ENCODE data around the gene NHSL2.
"Not testable (repeated sequence)": the region's sequence is repeated elsewhere in the genome, so short reads cannot be mapped to it uniquely, and the experiment has no call there.

Gene NHSL2

DNA sequence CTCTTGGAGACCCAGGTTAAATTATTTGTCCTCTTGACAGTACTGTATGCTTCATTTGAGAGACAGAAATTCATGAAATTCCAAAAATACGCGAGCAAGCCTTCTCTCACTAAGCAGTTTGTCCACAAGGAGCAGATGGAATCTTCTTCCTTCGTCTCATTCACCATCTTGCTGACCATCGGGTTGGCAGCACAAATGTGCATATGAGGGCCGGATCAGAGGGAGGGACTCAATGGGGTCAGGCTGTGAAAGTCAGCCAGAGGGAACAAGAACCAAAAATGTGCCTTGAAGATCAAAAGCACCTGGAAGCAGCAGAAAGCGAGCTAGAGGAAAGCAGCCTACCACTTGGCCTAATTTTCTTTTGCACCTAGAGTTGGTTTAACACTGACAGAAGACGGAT is 16.4 kb downstream of the NHSL2 start:
- no peak for DNase-seq

DNA sequence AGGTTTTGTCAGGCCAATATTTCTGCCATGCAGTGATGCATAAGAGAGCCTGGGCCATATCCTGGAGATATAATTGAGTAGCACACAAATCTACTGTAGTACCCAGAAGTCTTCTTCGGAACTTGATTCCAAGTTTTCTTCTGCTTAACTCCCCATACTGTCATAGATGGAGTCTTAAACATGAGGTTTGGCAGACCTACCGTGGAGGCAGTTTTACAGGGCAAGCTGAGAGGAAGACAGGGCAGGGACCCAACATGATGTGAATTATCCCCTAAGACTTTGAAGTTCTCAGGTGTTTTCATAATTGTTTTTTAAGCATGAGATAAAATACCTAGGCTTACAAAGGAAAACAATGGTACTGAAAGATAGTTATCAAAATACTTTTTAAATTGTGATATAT is 18.2 kb downstream of the NHSL2 start:
- DNase-seq, result no peak

DNA sequence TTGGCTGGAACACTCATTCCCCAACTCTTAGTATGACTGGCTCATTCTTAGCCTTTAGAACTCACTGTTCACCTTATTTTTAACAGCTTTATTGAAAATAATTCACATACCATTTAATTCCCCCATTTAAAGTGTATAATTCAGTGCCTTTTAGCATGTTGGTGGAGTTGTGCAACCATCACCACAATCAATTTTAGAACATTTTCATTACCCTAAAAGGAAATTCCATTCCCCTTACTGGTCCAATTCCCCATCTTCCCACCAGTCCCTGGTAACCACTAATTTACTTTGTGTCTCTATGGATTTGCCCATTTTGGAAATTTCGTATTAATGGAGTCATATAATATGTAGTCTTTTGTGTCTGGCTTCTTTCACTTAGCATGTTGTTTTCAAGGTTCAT is 19.7 kb downstream of the NHSL2 start:
- DNase-seq, result no peak

DNA sequence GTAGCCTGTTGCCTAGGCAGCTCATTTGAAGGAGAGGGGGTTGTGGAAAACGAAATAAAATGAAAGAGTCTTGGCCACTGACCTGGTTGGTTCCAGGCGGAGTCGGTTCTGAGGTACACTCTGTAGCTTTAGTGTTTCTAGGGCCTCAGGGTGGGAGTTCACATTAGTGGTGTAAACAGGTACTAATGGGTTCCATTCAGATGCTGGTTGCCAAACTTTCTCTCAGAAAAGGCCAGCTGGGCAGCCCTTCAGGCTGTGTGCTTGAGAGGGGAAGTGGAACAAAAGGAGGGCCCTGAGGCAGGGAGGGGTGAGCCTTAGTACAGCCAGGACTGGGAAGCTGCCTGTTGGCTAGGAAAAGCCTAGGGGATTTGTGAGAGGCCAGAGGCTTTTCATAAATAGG is 24.8 kb downstream of the NHSL2 start:
- DNase-seq, result no peak

DNA sequence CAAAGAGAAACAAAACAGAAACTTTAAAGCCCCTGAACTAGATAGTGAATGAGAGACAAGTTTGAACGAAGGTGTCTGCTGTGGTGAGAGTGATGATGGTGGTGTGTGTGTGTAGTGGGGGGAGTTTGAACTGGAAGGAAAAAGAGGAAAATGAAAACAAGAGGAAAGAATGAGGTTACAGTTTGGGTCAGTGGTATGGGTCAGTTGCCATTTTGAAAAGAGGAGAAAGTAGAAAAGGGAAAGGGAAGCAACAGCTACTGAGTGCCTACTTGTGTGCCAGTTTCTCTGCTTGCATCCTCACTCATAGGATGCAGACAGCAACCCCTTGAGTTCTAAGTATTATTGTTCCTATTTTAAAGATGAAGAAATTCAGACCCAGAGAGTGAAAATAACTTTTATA is 26.0 kb downstream of the NHSL2 start:
- DNase-seq, result no peak

DNA sequence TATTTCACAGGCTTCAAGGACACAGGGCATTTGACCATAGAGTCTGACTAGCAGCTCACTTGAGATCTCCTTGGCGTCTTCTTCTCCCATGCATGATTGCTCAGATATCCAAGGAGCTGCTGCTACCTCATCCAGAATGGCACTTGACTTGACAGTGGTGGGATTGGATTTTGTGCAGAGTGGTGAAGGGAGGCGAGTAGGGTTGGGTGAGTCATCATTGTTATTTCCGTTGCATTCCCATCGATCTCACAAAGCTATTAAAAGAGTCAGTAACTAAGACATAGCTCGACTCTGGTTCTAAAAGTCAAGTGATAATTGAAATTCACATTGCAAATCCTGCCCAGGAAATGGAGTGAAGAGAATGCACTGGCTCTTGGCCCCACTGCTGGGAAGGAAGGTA is 27.7 kb downstream of the NHSL2 start:
- no peak for DNase-seq

DNA sequence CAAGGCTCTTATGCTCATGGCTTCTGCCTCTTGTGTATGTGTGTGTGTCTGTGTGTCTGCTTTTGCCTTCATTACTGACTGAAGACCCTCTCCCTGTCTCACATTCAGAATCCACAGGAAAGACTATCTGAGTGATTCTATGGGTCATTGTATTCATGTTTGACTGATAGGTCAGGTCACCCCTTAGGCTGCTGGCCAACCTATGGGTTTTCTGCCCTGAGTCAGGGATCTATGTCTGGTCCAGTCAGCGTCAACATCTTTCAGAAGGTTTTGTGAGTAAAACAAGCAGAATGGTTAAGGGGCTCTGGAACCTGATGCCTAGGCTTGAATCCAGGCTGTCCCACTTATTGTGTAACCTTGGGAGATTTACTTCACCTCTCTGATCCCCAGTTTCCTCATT is 30.5 kb downstream of the NHSL2 start:
- no peak for DNase-seq

DNA sequence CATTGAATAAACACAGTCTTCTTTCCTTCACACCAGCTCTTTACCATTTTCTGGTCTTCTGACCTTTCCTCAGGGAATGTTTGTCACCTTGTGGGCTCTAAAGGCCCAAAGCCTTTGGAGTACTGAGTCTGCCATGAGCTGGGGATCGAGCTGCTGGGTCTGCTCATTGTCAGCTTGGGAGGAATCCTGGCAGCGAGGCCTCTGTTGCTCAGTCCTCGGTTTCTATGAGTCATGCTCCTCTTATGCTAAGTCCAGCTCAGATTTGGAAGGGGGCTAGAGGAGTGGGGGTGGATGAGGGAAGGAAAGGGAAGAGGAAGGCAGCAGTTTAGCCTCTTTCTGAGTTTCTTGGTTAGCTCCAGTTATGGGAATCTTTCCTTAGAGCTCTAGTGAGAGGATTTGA is 31.1 kb downstream of the NHSL2 start:
- no peak for DNase-seq

DNA sequence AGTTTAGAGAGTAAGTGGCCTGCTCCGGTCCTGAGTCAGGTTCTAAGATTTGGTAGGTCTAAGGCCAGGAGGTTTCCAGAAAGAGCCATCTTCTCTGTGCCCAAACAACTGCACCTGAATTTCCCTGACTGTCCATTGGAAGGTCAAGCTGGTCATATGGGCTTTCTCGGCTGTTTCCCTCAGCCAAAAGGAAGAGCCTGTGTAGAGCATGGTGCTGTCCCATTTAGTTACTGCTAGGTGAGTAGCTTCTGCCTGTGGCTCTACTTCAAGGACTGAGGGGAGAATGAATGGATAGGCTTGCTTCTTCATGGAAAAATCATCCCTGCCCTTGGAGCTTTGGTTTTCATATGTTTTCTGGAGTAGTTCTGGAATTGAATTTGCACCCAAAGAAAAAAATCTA is 33.7 kb downstream of the NHSL2 start:
- DNase-seq, result no peak

DNA sequence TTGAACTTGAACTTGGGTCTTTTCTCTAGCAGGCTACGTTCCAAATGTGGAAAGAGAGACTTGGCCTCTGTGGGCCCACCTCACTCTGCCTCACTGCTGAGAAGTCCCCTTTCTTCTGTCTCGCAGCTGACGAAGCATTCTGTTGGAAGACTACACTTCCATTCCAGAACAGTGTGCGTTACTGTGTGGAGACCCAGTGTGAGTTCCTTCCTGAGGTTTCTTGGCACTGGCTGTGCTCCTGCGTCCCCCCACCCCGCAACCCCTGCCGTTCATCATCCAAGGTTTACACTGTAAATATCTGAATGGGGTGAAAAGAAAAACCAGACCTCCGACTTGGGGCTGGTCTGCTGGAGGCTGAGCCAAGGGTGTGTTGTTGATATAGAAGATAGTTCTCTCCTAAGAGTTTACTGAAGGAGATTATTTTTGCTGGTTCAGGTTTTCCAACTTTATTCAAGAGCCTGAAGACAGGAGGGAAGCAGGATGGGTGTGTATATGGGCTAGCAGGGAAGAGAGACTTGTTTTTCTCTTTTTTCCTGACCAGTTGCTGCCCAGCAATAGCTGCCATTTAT is 34.7 kb downstream of the NHSL2 start:
- no peak for DNase-seq

DNA sequence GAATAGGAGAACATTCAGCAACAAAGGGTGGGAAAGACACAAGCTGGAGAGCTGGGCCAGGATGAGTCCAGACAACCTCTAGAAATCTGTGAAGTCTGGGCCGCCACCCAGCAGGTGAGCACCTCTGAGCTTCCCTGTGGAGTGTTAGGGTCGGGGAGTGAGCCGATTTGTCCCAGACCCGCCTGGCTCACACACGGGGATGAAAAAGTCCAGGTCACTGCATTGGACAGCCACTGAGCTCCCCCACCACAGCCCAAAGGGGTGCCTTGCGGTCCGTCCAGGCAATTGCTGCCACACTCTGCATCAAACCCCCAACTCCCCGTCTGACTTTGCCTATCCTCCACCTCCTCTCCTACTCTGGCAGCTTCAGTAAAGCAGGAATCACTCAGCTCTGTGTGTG is 38.7 kb downstream of the NHSL2 start:
- DNase-seq, result no peak

DNA sequence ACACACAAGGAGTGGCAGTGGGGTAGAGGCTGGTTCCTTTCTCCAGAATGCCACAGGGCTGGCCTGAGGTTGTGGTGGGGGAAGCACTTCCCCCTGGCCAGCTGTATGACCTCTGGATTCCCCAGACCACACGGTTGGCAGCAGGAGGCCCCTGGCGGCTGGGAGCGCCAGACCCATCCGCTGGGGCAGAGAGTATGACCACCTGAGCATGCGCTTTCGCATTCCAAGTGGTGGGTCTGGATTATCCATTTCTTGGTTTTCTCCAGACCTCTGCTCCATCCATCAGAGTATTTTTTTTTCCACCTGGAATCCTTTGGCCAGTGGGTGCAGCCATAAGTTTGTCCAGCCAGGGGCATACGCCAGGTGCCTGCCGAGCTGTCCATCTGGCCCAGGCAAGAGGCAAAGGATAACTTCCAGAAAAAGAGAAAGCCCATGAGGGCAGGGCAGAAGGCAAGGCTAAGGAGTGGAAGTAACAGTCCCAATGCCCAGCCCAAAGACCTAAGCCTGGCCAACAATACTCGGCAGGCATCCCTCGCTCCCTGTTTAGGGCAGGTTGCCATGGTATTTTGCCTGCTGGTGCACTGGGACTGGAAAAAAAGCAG is 39.3 kb downstream of the NHSL2 start:
- DNase-seq, result no peak

DNA sequence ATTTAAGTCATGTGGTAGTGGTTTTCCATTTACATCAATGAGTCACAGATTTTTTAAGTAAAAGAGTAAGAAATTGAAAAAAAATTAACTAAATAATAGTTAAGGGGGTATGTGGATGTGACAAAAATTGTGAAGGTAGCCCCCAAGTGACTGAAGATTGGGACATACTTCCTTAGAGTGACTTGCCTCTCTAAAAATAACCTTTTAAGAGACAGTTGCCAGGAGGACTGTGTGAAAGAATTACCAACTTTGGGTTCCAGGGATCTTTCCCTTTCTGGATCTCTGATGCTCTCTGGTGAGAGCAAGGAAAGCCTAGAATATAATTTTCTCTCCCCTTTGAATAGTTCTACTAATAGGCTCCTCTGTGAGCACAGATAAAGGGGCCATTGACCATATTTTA is 42.7 kb downstream of the NHSL2 start:
- DNase-seq, result no peak

DNA sequence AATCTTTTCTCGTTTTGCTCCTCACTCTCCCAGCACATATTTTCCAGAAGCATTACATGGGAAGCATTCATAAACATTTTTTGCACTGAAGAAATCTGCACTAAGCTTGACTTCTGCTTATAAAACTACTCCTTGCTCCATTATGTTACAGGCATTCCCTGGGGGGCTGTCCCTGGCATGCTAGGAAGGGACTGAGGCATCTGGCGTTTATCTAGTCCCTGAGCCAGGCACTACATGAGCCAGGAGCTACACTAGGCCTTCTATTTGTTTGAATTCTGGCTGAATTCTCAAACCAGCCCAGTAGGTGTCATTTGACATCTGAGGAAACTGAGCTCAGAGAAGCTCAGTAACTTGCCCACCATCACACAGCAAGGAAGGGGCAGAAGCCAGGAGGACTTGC is 43.3 kb downstream of the NHSL2 start:
- DNase-seq, result no peak

DNA sequence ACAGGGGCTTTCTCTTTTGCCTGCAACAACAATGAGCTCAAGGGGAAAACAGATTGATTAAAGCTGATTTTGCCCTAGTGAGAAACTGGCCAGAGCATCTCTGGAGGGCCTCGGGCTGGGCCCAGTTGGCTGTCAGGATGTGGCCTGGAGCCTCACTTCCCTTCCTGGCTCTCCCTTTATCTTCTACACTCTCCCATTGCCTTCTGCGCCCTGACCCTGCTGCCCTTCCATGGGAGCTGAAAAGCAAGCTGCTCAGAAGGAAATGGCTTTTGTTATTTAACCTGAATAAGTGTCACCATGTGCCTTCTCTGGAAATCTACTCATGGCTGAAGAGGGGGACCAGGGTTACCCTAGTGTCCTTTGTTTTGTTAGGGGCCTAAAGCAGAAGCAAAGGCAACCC is 43.8 kb downstream of the NHSL2 start:
- no peak for DNase-seq

DNA sequence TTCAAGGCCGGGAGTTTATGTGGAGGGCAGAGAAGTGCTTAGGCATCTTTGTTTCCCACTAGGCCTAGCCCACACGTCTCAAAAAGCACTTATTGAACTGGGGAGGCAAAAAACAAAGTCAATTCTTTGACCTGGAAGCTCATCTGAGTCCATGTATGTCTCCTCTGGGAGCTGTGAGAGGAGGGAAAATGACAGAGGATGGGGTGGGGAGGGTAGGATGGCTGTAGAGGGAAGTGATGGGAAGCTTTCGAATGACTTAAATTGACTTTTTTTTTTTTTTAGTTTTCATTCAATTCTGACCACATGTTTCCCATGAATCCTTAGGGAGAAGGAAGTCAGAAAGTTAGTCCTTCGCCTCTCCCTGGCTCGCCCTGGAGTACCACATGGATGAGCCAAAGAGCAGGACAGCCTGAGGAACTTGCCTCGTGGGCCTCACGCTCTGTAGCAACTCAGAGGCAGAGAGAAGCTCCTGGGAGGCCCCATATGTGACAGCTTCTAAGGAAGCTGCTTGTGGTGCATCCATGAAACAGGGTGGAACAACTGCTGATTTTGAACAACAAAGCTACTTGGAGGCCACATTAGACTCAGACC is 45.0 kb downstream of the NHSL2 start:
- DNase-seq, result no peak

DNA sequence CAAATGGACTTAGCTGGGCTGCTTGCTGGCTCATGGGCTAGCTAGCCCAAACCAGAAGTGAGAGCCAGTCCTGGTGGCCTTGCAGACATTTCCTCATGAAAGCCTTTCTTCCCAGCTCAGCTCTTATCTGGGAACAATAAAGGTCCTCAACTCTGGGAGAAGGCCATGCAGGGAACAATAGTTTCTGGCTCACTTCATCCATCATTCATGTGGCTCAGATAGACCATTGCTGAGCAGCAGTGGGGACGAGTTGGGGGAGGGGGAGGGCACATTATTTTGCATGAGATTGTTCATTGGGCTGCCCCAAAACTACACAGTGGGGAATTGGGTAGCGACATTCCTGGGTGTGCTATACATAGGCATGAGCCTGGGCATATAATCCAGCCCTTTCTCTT is 47.6 kb downstream of the NHSL2 start:
- DNase-seq, result no peak

DNA sequence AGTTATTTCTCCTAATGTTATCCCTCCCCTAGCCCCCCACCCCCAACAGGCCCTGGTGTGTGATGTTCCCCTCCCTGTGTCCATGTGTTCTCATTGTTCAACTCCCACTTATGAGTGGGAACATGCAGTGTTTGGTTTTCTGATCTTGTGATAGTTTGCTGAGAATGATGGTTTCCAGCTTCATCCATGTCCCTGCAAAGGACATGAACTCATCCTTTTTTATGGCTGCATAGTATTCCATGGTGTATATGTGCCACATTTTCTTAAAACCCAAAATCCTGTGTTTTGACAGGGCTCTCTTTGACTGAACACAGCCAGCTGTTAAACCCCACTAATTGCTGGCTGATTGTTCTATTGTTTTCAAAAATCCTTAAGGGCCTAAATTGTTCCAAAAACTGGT is 53.5 kb downstream of the NHSL2 start:
- not testable (repeated sequence) for DNase-seq

DNA sequence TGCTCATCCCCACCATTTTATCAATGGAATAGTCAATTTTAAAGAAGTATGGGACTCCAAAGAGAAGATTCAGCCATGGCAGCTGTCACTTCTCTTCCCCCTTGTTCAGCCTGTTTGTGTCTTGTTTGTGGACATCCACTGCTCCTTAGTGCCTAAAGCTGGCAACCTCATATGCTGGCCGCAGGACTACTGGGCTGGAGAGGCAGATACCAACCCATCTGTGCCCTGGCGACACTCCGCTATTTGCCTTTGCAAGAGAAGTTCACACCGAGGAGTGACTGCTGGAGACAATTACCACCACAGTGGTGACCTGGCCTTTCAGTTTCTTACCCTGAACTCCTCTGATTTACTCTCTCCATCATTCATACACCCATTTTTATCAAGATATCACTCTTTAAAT is 64.3 kb downstream of the NHSL2 start:
- DNase-seq, result no peak

DNA sequence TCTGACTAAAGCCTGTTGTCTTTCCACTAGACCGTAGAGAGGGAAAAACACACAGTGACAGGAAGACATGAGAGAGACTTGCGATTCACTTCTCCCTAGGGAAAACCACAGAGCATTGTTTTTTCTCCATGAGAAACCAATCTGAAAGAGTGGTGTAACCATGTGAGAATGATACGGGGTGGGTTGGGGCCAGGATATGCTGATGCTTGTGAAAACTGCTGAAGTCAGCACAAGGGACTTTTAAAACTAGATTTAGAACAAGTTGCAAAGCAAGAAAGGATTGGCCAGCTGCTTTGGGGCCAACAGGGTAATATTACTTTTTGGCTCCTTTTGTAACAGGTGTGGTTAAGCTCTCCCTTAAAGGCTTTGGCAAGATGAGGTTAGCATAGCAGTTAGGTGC is 66.1 kb downstream of the NHSL2 start:
- no peak for DNase-seq

DNA sequence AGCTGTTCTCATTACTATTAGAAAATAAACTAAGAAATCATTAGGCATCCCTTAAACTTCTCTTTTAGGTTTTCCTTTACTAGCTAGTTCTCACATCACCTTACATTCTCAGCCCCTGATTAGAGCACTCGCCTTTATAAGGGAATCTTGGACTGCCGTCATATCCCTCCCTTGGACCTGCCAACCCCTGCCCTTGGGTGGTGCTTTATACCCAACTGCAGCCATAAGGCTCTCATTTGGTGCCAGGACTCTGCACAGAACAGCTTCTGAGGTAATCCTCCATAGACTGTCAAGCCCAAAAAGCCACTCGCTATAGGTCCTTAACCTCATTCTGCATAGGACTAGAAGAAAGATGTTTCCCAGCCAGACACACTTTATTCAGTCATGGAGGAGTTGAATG is 67.5 kb downstream of the NHSL2 start:
- DNase-seq, result no peak

DNA sequence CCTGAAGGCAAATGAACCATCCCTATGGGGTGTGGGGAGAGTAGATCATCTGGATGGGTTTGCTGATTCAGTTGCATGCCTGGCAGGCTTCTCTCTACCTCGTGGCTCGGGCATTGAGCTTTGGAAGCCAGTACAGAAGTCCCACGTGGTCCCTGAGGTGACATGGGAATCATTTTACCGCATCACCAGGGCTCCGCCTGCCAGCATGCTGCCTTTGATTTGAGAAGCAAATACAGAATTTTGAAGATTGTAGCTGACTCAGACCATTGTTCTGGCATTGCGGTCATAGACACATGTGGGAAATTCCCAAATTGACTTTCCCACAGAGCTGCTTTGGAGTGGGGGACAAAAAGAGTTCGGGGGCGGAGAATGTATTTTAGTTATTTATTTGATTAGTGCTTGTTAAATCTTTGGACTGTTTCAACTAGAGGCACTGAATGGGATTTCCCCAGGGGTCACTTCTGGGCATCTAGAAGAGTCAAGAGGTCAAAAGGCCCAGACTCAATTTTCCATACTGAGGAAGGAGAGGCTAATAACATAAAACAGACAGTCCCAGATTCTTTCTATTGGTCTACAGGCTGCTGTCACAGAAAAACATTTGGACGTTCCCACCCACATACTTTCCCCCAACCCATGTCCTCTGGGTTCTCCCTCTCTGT is 79.3 kb downstream of the NHSL2 start:
- DNase-seq, result no peak

DNA sequence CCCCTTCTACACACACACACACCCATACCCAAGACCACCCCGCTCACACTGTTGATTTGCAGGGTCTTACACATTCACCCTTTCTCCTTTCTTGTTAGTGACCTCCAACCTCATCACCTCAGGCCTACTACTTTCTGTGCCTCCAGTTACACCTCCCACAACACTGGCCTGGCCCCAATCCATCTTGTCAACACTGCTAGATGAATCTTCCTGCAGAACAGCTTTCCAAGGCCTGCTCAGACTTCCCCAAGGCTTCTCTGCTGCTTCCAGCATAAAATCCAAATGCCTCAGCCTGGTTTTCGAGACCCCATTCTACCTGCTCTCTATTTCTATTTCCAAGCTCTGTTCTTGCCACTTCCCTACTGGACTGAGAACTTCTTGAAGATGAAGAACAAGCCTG is 79.9 kb downstream of the NHSL2 start:
- DNase-seq, result no peak

DNA sequence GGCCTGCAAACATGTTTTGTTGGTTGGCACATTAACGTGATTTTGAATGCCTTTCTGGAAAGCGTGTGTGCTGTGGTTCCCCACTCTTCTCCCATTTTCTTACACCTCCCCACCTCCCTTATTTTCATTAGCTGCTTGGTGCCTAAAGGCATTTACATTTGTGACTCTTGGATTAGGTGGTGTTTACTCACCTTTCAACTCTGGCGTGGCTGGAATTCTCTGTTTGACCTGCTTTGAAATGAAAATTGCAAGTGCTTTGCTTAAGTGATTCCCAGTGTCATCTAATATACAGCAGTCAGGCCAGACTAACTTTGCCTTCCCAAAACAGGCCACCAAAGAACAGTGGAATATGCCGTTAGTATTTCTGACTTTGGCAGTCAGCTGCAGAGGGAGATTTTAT is 80.5 kb downstream of the NHSL2 start:
- no peak for DNase-seq

DNA sequence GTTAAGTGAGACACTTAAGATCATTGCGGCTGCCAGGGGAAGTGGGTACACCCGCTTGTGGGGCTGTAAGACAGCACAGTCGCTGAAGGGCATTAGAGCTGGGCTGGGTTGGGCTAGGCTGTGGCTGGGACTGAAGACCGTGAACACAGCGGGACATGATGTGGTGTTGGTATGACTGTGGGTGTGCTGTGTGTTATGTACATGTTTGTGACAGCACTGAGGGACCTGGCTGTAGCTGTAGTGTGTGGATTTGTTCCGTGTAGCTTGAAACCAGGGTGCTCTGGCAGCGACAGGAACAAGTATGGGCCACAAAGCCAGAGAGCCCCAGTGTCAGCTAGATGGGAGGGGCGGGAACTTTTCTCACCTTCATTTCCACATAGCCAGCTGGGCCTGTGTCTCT is 82.1 kb downstream of the NHSL2 start:
- DNase-seq, result peak; percentile 14
